HG03378 (cell line): ENCODE results near the gene ENSA.
"Not testable (repeated sequence)": the region's sequence is repeated elsewhere in the genome, so short reads cannot be mapped to it uniquely, and the experiment has no call there.

Source experiments
- ATAC-seq: cut with Tn5 transposase; IDR thresholded peaks from one replicate; pipeline ENCODE4 v1.9.1; 2021; ENCODE audit warnings: mild to moderate bottlenecking, moderate library complexity; ENCODE audit not compliant: unreplicated experiment

Gene ENSA

GRCh38 chr1:150581962-150582361, 47.5 kb downstream of the ENSA start:
- not testable (repeated sequence) for ATAC-seq

GRCh38 chr1:150581437-150581836, 48.0 kb downstream of the ENSA start:
- not testable (repeated sequence) for ATAC-seq

GRCh38 chr1:150580966-150581365, 48.4 kb downstream of the ENSA start:
- ATAC-seq: not testable (repeated sequence)

- no peak for ATAC-seq
Observed at GRCh38 chr1:150579945-150580642, 49.3 kb downstream of the ENSA start.

GRCh38 chr1:150579110-150579944, 50.1 kb downstream of the ENSA start, which contains the start of gene MCL1:
TSS of gene MCL1 (minus strand) at chr1:150579610. CDS start at chr1:150579530, 80 bp downstream.
- peak; percentile 90 for ATAC-seq

- ATAC-seq: no peak
Observed at GRCh38 chr1:150578272-150579109, 50.9 kb downstream of the ENSA start.

GRCh38 chr1:150577557-150578271, 51.7 kb downstream of the ENSA start:
- no peak for ATAC-seq

GRCh38 chr1:150576794-150577556, 52.4 kb downstream of the ENSA start:
- no peak for ATAC-seq

GRCh38 chr1:150576367-150576711, 53.1 kb downstream of the ENSA start:
- ATAC-seq: no peak

GRCh38 chr1:150575518-150576366, 53.7 kb downstream of the ENSA start:
- ATAC-seq: no peak

- ATAC-seq: no peak
Observed at GRCh38 chr1:150575072-150575489, 54.3 kb downstream of the ENSA start.

GRCh38 chr1:150574260-150575071, 54.9 kb downstream of the ENSA start:
- ATAC-seq: no peak

GRCh38 chr1:150573648-150574071, 55.8 kb downstream of the ENSA start:
- ATAC-seq: not testable (repeated sequence)

GRCh38 chr1:150572918-150573647, 56.3 kb downstream of the ENSA start:
- no peak for ATAC-seq
